LHCN-M2 (cell line): Measurements from ENCODE around the gene BRICD5. TPM values are rescaled to one million over a fixed set of nuclear protein-coding genes. Genes with fewer than 3 reads are reported as not detected.
"Not testable (repeated sequence)": the region's sequence is repeated elsewhere in the genome, so short reads cannot be mapped to it uniquely, and the experiment has no call there.

ENCODE experiments used
- DNase-seq: peaks from one replicate; pipeline ENCODE4 v3.0.0-alpha.2; 2012; ENCODE audit warnings: low read depth
- polyA plus RNA-seq: library from polyadenylated mRNA; unstranded; fragments of >200 nt; gene quantifications from one replicate; pipeline ENCODE4 v1.2.1, GENCODE V29; 2012; ENCODE audit warnings: missing spikeins
- total RNA-seq: library from RNA; depleted of rRNA; stranded (reverse); fragments of >200 nt; gene quantifications from 2 replicates; pipeline ENCODE4 v1.2.3, GENCODE V29; 2014; rRNA removed

Gene BRICD5
- total RNA-seq: 4.4 and 6.2 TPM in 2 replicates
- polyA plus RNA-seq: 1.2 TPM

GRCh38 chr16:2210386-2211365 lies at the start of gene BRICD5:
BRICD5 (minus strand) TSS chr16:2210863; CDS start chr16:2210833, 30 bp downstream.
- peak; percentile 60 for DNase-seq

GRCh38 chr16:2260250-2260649 lies 49.6 kb upstream of the BRICD5 start:
- DNase-seq: no peak

GRCh38 chr16:2258530-2258929 lies 47.9 kb upstream of the BRICD5 start:
- DNase-seq: not testable (repeated sequence)

GRCh38 chr16:2257726-2258125 lies 47.1 kb upstream of the BRICD5 start:
- DNase-seq: no peak

- DNase-seq: no peak
These were observed 46.0 kb upstream of the BRICD5 start for GRCh38 chr16:2256531-2257140.

- no peak for DNase-seq
These were observed 42.6 kb upstream of the BRICD5 start for GRCh38 chr16:2253293-2253692.

GRCh38 chr16:2252806-2253148 lies 42.1 kb upstream of the BRICD5 start:
- DNase-seq: no peak

- DNase-seq: peak; percentile 93
These were observed 40.8 kb upstream of the BRICD5 start, which contains the start of gene ECI1 for GRCh38 chr16:2251296-2252111. ECI1 (minus strand) TSS chr16:2251587; CDS start chr16:2251566, 21 bp downstream.

- DNase-seq: peak; percentile 17
These were observed 40.1 kb upstream of the BRICD5 start for GRCh38 chr16:2250652-2251295.

GRCh38 chr16:2246301-2246885 lies 35.7 kb upstream of the BRICD5 start:
- no peak for DNase-seq

- no peak for DNase-seq
These were observed 34.5 kb upstream of the BRICD5 start for GRCh38 chr16:2244926-2245795.

GRCh38 chr16:2244301-2244700 lies 33.6 kb upstream of the BRICD5 start:
- DNase-seq: no peak

- no peak for DNase-seq
These were observed 33.1 kb upstream of the BRICD5 start for GRCh38 chr16:2243781-2244180.

GRCh38 chr16:2243031-2243528 lies 32.4 kb upstream of the BRICD5 start:
- no peak for DNase-seq

- no peak for DNase-seq
These were observed 31.9 kb upstream of the BRICD5 start for GRCh38 chr16:2242598-2242997.

- DNase-seq: not testable (repeated sequence)
These were observed 29.7 kb upstream of the BRICD5 start for GRCh38 chr16:2240331-2240730.

GRCh38 chr16:2238838-2239675 lies 28.4 kb upstream of the BRICD5 start:
- DNase-seq: peak; percentile 78

- no peak for DNase-seq
These were observed 27.6 kb upstream of the BRICD5 start for GRCh38 chr16:2238150-2238837.
